Measurements from ENCODE around the gene SGCB. TPM values are rescaled to one million over a fixed set of nuclear protein-coding genes. Genes with fewer than 3 reads are reported as not detected.

The SGCB gene
- total RNA-seq, 1 experiment from 2014 or later: 17.3 TPM

DNA sequence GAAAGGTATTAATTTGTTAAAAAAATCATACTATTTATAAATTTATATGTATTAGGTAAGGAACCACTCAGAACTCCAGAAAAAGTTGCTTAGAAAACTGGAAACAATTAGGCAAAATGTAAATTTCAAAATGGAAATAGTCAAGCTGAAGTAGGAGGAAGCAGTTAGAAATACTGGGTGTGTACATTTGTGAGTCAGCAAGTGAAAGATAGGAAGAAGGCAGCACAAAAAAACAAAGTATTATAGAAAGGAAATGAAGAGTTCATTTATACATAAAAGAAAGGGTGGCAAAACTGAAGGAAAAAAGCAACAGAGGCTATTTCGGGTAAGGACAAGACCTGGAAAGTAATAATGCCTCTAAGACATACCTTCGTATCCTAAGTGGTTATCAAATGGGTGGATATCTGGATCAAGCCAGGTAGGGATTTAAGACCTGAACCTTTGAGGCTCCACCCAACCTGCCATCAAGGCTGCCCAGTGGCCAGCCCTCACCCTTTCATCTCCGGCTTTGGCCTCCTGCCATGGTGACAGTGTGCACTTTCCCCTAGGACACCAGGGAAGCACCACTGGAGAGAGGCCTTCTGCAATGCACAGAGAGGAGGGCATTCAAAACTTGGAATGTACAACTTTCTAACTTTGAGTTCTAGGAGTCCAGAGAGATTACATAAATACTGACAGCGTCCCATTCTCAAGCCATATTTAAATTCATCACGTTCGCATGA, 18.0 kb downstream of the SGCB start, which contains the start of gene LRRC66:
Gene LRRC66 (minus strand): TSS at position 428 of the 722 bp plus-strand sequence. CDS start 2,750 bp downstream, outside the sequence.
- CTCF ChIA-PET: interaction anchor here (0.6 to 0.7 kb wide), 2 partner anchors 61 to 136 kb away, joined by 3 to 4 read pairs; no protein-coding TSS in a partner anchor
- no peaks in the 10 kb centered on the region for H3K79me2 ChIP-seq (ENCODE audit: low read length)
- H3K36me3 ChIP-seq (ENCODE audit: low read depth, low read length): peaks cover 12% of the 10 kb centered on the region; the same call in 1 of the 2 replicates
- H3K9ac ChIP-seq (ENCODE audit: low read length): no peak within 1 kb of the TSS; the same call in 1 of the 2 replicates
- TF ChIP-seq EZH2phosphoT487 (IDR thresholded peaks at IDR 0.05; ENCODE audit: borderline replicate concordance, low read length) (no peak), EZH2 (IDR thresholded peaks at IDR 0.05; ENCODE audit: low read length, unreplicated experiment) (no peak)
- TF ChIP-seq, protein P1, sequence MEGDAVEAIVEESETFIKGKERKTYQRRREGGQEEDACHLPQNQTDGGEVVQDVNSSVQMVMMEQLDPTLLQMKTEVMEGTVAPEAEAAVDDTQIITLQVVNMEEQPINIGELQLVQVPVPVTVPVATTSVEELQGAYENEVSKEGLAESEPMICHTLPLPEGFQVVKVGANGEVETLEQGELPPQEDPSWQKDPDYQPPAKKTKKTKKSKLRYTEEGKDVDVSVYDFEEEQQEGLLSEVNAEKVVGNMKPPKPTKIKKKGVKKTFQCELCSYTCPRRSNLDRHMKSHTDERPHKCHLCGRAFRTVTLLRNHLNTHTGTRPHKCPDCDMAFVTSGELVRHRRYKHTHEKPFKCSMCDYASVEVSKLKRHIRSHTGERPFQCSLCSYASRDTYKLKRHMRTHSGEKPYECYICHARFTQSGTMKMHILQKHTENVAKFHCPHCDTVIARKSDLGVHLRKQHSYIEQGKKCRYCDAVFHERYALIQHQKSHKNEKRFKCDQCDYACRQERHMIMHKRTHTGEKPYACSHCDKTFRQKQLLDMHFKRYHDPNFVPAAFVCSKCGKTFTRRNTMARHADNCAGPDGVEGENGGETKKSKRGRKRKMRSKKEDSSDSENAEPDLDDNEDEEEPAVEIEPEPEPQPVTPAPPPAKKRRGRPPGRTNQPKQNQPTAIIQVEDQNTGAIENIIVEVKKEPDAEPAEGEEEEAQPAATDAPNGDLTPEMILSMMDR (conservative IDR thresholded peaks at IDR 0.05; ENCODE audit: low read depth, low read length): no peak
- no peaks in the 10 kb centered on the region for H4K20me1 ChIP-seq (ENCODE audit: low read length)
- peak; percentile 83 for DNase-seq
- BruUV-seq (replicated peaks): no TSS peak
- H3K27me3 ChIP-seq (ENCODE audit: low read length): no peaks in the 10 kb centered on the region
- H3F3A ChIP-seq (ENCODE audit: low read length, unreplicated experiment): peaks cover 3% of the 10 kb centered on the region
- H3K9me2 ChIP-seq (replicated peaks; ENCODE audit: low read length): no peaks in the 10 kb centered on the region
- H2AFZ ChIP-seq (ENCODE audit: low read length): peak within 1 kb of the TSS; percentile 56
- peak within 1 kb of the TSS; percentile 75 for H3K4me2 ChIP-seq (ENCODE audit: low read length)
- ATAC-seq: peak; percentile 95
- H3K9me3 ChIP-seq (ENCODE audit: low read length): no peaks in the 10 kb centered on the region
- POLR2A ChIA-PET (ENCODE audit: unreplicated experiment): no interaction called here
- intact Hi-C loops (cut with micrococcal nuclease): loop anchor here (2.0 kb wide), 1 partner anchor 125 kb away; no protein-coding TSS in a partner anchor
- H3K4me1 ChIP-seq (ENCODE audit: insufficient read depth, low read length): peaks cover 19% of the 10 kb centered on the region
- H3K27ac ChIP-seq (ENCODE audit: low read length): peak within 1 kb of the TSS; percentile 60
- H3K4me3 ChIP-seq (ENCODE audit: low read length): peak within 1 kb of the TSS; percentile 29; the same call in 1 of the 2 replicates

DNA sequence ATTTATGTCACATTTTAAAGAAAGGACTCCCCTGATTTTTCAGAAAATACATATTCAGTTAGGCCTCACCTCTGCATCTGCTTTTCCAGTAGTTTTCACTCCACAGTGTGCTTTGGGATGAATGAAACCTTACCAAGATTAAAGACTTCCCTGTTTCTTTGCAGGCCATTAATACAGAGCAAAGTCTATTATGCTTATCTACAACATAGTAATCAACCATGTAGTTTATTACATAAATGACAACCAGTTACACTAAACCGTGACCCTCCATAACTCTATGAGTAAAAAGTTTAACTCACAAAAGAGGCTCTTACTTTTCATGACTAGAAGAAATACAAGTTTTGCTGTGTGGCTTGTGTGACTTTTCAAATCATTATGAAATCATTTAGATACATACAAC, 20.3 kb downstream of the SGCB start:
- peaks cover 3% of the 10 kb centered on the region for H3F3A ChIP-seq (ENCODE audit: low read length, unreplicated experiment)
- H3K27me3 ChIP-seq (ENCODE audit: low read length): no peaks in the 10 kb centered on the region
- CTCF ChIA-PET: no interaction called here
- no peaks in the 10 kb centered on the region for H3K9me3 ChIP-seq (ENCODE audit: low read length)
- H3K9ac ChIP-seq (ENCODE audit: low read length): no peak overlapping the region
- intact Hi-C loops (cut with micrococcal nuclease): no loop called here
- BruUV-seq (replicated peaks): no TSS peak
- no peaks in the 10 kb centered on the region for H3K79me2 ChIP-seq (ENCODE audit: low read length)
- H3K4me2 ChIP-seq (ENCODE audit: low read length): no peak overlapping the region
- ATAC-seq (no peak), DNase-seq (no peak)
- no peak for TF ChIP-seq EZH2phosphoT487 (IDR thresholded peaks at IDR 0.05; ENCODE audit: borderline replicate concordance, low read length)
- TF ChIP-seq, protein P1 (conservative IDR thresholded peaks at IDR 0.05; ENCODE audit: low read depth, low read length): no peak
- no peak for TF ChIP-seq EZH2 (IDR thresholded peaks at IDR 0.05; ENCODE audit: low read length, unreplicated experiment)
- POLR2A ChIA-PET (ENCODE audit: unreplicated experiment): no interaction called here
- peaks cover 1% of the 10 kb centered on the region; the same call in 1 of the 2 replicates for H3K36me3 ChIP-seq (ENCODE audit: low read depth, low read length)
- peaks cover 19% of the 10 kb centered on the region for H3K4me1 ChIP-seq (ENCODE audit: insufficient read depth, low read length)
- H2AFZ ChIP-seq (ENCODE audit: low read length): no peak overlapping the region
- H3K9me2 ChIP-seq (replicated peaks; ENCODE audit: low read length): no peaks in the 10 kb centered on the region
- no peak overlapping the region for H3K27ac ChIP-seq (ENCODE audit: low read length)
- H3K4me3 ChIP-seq (ENCODE audit: low read length): no peak overlapping the region
- H4K20me1 ChIP-seq (ENCODE audit: low read length): no peaks in the 10 kb centered on the region

DNA sequence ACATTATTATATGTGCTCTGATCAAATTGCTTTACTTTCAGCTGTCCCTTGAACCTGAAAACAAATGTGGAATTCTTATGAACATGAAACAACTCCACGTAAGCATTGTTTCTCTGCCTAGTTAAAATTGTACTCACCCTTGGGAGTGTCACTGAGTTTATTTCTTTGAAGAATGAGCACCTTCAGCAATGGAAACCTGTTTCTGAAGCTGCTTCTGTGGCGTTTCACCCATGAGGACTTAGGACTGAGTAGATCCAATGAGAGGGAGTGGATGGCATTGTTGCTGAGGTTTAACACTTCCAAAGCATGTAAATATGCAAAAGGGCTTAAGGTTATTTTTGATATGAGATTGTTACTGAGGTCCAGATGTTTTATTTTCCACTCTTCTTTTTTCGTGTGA, 21.1 kb downstream of the SGCB start:
- Histone ChIP-seq H3F3A (ENCODE audit: low read length, unreplicated experiment) (peaks cover 3% of the 10 kb centered on the region), H3K27ac (ENCODE audit: low read length) (no peak overlapping the region), H3K9me2 (replicated peaks; ENCODE audit: low read length) (no peaks in the 10 kb centered on the region), H3K9ac (ENCODE audit: low read length) (no peak overlapping the region), H3K4me1 (ENCODE audit: insufficient read depth, low read length) (peaks cover 19% of the 10 kb centered on the region), H3K79me2 (ENCODE audit: low read length) (no peaks in the 10 kb centered on the region), H3K36me3 (ENCODE audit: low read depth, low read length) (no peaks in the 10 kb centered on the region), H2AFZ (ENCODE audit: low read length) (no peak overlapping the region), H4K20me1 (ENCODE audit: low read length) (no peaks in the 10 kb centered on the region), H3K9me3 (ENCODE audit: low read length) (no peaks in the 10 kb centered on the region), H3K27me3 (ENCODE audit: low read length) (no peaks in the 10 kb centered on the region), H3K4me3 (ENCODE audit: low read length) (no peak overlapping the region), H3K4me2 (ENCODE audit: low read length) (no peak overlapping the region)
- intact Hi-C loops (cut with micrococcal nuclease): no loop called here
- POLR2A ChIA-PET (ENCODE audit: unreplicated experiment): no interaction called here
- no peak for TF ChIP-seq EZH2phosphoT487 (IDR thresholded peaks at IDR 0.05; ENCODE audit: borderline replicate concordance, low read length)
- TF ChIP-seq EZH2 (IDR thresholded peaks at IDR 0.05; ENCODE audit: low read length, unreplicated experiment): no peak
- TF ChIP-seq, protein P1 (conservative IDR thresholded peaks at IDR 0.05; ENCODE audit: low read depth, low read length): no peak
- BruUV-seq (replicated peaks): no TSS peak
- DNase-seq (no peak), ATAC-seq (no peak)
- CTCF ChIA-PET: no interaction called here

All from PC-3 (cell line).